ENCODE data around the gene SORBS1. TPM values are rescaled to one million over a fixed set of nuclear protein-coding genes. Genes with fewer than 3 reads are reported as not detected.

Gene SORBS1
- total RNA-seq, 1 donor from 2014 or later = 16.1 TPM

DNA sequence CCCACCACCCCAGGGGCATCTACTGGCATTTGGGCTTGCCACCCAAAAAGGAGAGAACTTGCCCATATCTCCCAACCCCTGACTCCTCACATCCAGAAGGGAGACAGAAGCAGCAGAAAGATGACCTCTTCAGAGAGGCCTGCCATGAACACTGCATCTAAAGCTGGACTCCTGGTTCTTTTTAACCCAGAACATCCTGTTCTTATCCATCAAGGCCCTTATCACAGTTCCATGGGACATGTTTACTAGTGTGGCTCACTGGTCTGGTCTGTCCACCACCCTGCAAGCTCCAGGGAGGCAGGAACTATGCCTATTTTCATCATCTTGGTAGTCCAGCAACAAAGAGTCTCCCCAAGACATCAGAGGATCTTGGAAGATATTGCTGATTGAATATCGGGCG is 155.5 kb downstream of the SORBS1 start:
- Histone ChIP-seq H3K4me3 (no peak overlapping the region), H3K27ac (no peak overlapping the region), H3K27me3 (no peaks in the 10 kb centered on the region), H3F3A (ENCODE audit: low read depth) (no peaks in the 10 kb centered on the region), H3K4me2 (no peak overlapping the region), H2AFZ (replicated peaks) (no peak overlapping the region), H3K79me2 (ENCODE audit: low read depth) (no peaks in the 10 kb centered on the region), H3K9ac (no peak overlapping the region), H3K9me3 (ENCODE audit: low read depth) (no peaks in the 10 kb centered on the region), H3K4me1 (peaks cover 21% of the 10 kb centered on the region), H3K36me3 (no peaks in the 10 kb centered on the region), H4K20me1 (ENCODE audit: low read depth) (no peaks in the 10 kb centered on the region)
- Mint-ChIP-seq H3K9me3 (no peaks in the 10 kb centered on the region), H3K27me3 (ENCODE audit: insufficient read depth, low read depth) (no peaks in the 10 kb centered on the region), H3K36me3 (no peaks in the 10 kb centered on the region), H3K27ac (no peak overlapping the region), H3K4me1 (peaks cover 31% of the 10 kb centered on the region), H3K4me3 (no peak overlapping the region)
- no peak for TF ChIP-seq EZH2 (IDR thresholded peaks at IDR 0.05)
- TF ChIP-seq, protein P1, sequence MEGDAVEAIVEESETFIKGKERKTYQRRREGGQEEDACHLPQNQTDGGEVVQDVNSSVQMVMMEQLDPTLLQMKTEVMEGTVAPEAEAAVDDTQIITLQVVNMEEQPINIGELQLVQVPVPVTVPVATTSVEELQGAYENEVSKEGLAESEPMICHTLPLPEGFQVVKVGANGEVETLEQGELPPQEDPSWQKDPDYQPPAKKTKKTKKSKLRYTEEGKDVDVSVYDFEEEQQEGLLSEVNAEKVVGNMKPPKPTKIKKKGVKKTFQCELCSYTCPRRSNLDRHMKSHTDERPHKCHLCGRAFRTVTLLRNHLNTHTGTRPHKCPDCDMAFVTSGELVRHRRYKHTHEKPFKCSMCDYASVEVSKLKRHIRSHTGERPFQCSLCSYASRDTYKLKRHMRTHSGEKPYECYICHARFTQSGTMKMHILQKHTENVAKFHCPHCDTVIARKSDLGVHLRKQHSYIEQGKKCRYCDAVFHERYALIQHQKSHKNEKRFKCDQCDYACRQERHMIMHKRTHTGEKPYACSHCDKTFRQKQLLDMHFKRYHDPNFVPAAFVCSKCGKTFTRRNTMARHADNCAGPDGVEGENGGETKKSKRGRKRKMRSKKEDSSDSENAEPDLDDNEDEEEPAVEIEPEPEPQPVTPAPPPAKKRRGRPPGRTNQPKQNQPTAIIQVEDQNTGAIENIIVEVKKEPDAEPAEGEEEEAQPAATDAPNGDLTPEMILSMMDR (IDR thresholded peaks at IDR 0.05) = no peak
- DNase-seq (ENCODE audit: low spot score) = no peak

DNA sequence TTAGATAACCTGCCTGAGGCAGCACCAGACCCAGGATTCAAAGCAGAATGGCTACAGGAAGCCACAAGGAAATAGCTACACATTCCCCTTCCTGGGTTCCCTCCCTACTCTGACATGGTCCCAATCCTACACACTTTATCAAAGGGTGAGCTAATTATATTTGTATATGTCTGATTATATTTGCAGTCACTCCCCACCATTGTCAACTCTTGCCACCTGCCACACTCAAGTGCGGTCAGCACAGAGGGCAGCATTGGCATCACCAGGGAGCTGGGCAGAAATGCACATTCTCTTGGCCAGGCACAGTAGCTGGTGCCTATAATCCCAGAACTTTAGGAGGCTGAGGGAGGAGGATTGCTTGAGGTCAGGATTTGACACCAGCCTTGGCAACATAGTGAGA is 156.3 kb downstream of the SORBS1 start:
- Histone ChIP-seq H3K27ac (no peak overlapping the region), H3F3A (ENCODE audit: low read depth) (no peaks in the 10 kb centered on the region), H3K9ac (no peak overlapping the region), H3K4me3 (no peak overlapping the region), H3K79me2 (ENCODE audit: low read depth) (no peaks in the 10 kb centered on the region), H2AFZ (replicated peaks) (no peak overlapping the region), H3K9me3 (ENCODE audit: low read depth) (no peaks in the 10 kb centered on the region), H3K4me1 (peaks cover 13% of the 10 kb centered on the region), H3K27me3 (no peaks in the 10 kb centered on the region), H3K4me2 (no peak overlapping the region), H4K20me1 (ENCODE audit: low read depth) (no peaks in the 10 kb centered on the region), H3K36me3 (no peaks in the 10 kb centered on the region)
- peak overlapping the region; percentile 63 for H3K27ac Mint-ChIP-seq
- H3K27me3 Mint-ChIP-seq (ENCODE audit: insufficient read depth, low read depth) = no peaks in the 10 kb centered on the region
- peaks cover 28% of the 10 kb centered on the region for H3K4me1 Mint-ChIP-seq
- H3K9me3 Mint-ChIP-seq = no peaks in the 10 kb centered on the region
- no peak for TF ChIP-seq EZH2phosphoT487 (IDR thresholded peaks at IDR 0.05)
- TF ChIP-seq EZH2 (IDR thresholded peaks at IDR 0.05) = no peak
- TF ChIP-seq, protein P1 (IDR thresholded peaks at IDR 0.05) = no peak
- no peak for DNase-seq (ENCODE audit: low spot score)
- H3K4me3 Mint-ChIP-seq = no peak overlapping the region
- H3K36me3 Mint-ChIP-seq = no peaks in the 10 kb centered on the region

DNA sequence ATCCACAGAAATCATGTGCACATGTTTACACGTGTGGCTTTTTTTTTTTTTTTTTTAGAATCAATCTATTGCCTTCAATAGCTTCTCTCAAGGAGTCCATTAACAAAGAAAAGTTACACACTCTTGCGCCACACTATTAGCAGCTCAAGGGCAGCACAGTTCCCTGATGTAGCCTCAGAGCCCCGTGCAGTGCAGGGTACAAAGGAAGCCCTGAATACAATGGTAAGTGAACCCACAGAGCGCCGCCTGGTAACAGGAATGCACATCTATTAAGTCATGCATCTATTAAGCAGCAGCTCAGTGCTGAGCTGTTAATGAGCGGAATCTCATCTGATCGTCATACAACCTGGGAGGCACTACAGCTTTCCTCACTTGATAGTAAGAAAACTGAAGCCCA is 156.7 kb downstream of the SORBS1 start:
- Histone ChIP-seq H3K4me3 (no peak overlapping the region), H2AFZ (replicated peaks) (no peak overlapping the region), H3K4me2 (no peak overlapping the region), H4K20me1 (ENCODE audit: low read depth) (no peaks in the 10 kb centered on the region), H3K9ac (no peak overlapping the region), H3K79me2 (ENCODE audit: low read depth) (no peaks in the 10 kb centered on the region), H3K9me3 (ENCODE audit: low read depth) (no peaks in the 10 kb centered on the region), H3K4me1 (peaks cover 9% of the 10 kb centered on the region), H3K27me3 (no peaks in the 10 kb centered on the region), H3K36me3 (no peaks in the 10 kb centered on the region), H3F3A (ENCODE audit: low read depth) (no peaks in the 10 kb centered on the region), H3K27ac (no peak overlapping the region)
- no peaks in the 10 kb centered on the region for H3K36me3 Mint-ChIP-seq
- no peak overlapping the region for H3K4me3 Mint-ChIP-seq
- peak overlapping the region; percentile 63 for H3K27ac Mint-ChIP-seq
- TF ChIP-seq EZH2 (IDR thresholded peaks at IDR 0.05) = no peak
- TF ChIP-seq, protein P1 (IDR thresholded peaks at IDR 0.05) = no peak
- no peak for TF ChIP-seq EZH2phosphoT487 (IDR thresholded peaks at IDR 0.05)
- H3K9me3 Mint-ChIP-seq = no peaks in the 10 kb centered on the region
- peak; percentile 65 for DNase-seq (ENCODE audit: low spot score)
- H3K4me1 Mint-ChIP-seq = peaks cover 24% of the 10 kb centered on the region
- H3K27me3 Mint-ChIP-seq (ENCODE audit: insufficient read depth, low read depth) = no peaks in the 10 kb centered on the region

Measured in neural progenitor cell (in vitro differentiated cells).